AG04450 (cell line): ENCODE data around the gene SMC1B. TPM values are rescaled to one million over a fixed set of nuclear protein-coding genes. Genes with fewer than 3 reads are reported as not detected.
A peak's percentile ranks its signal among the peaks of the same experiment; 100 is the strongest.
"Not testable (repeated sequence)": the region's sequence is repeated elsewhere in the genome, so short reads cannot be mapped to it uniquely, and the experiment has no call there.

ENCODE experiments used
- CTCF ChIA-PET: fragments of 300-600, 350-600 bp; formaldehyde crosslinking; extraction: SDS; loops from one replicate; lab custom pipeline; 2022; ENCODE audit warnings: antibody characterized with exemption, inconsistent platforms; lab: Charles Lee
- POLR2A ChIA-PET: fragments of 350-600 bp; formaldehyde crosslinking; extraction: SDS; loops from one replicate; lab custom pipeline; 2021; ENCODE audit warnings: antibody characterized with exemption, inconsistent platforms; lab: Yijun Ruan, JAX
- DNase-seq: peaks from one replicate; pipeline ENCODE4 v3.0.0-alpha.2; 2011; ENCODE audit warnings: low read depth, low spot score
- H3K27ac ChIP-seq: one replicate; pipeline ENCODE4 v1.5.1; 2012; ENCODE audit warnings: low read depth, low read length, control low read depth
- H3K27me3 ChIP-seq: one replicate; pipeline ENCODE4 v1.6.0; 2012; ENCODE audit warnings: low read length; ENCODE audit not compliant: control insufficient read depth, insufficient read depth
- H3K4me3 ChIP-seq: 2 replicates; pipeline ENCODE4 v1.5.1; 2011; ENCODE audit warnings: mild to moderate bottlenecking, low read depth, low read length, control low read depth
- H3K9me3 ChIP-seq: 2 replicates; pipeline ENCODE4 v1.5.1; 2012; ENCODE audit warnings: low read length; ENCODE audit not compliant: control insufficient read depth, insufficient read depth
- polyA plus RNA-seq: library from polyadenylated mRNA; depleted of rRNA; stranded (reverse); fragments of >200 nt; gene quantifications from 2 replicates; pipeline ENCODE4 v1.2.3, GENCODE V29; 2011
- TF ChIP-seq, protein P1 (sequence below): IDR thresholded peaks from 2 replicates; pipeline ENCODE4 v1.5.1; 2011; ENCODE audit warnings: low read depth, low read length, control low read depth, inconsistent platforms

The SMC1B gene
- polyA plus RNA-seq, 1 experiment: not detected

DNA sequence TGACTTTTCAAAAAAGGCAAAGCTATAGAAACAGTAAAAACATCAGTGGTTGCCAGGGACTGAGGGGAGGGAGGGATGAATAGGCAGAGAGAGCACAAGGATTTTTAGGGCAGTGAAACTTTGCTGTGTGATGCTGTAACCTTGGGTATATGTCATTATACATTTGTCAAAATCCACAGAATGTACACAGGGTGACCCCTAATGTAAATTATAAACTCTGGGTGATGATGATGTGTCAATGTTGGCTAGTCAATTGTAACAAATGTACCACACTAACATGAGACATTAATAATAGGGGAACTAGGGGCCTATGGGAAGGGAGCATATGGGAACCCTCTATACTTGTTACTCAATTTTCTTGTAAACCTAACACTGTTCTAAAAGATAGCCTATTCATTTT lies 24.9 kb upstream of the SMC1B start:
- H3K27ac ChIP-seq: peak overlapping the region; percentile 22
- H3K9me3 ChIP-seq: no peaks in the 10 kb centered on the region
- H3K27me3 ChIP-seq: no peaks in the 10 kb centered on the region
- ChIA-PET POLR2A (interaction anchor here (0.6 to 1.6 kb wide), 4 partner anchors 59 to 167 kb away, joined by 3 to 8 read pairs (median 6); no protein-coding TSS in a partner anchor), CTCF (interaction anchor here (0.7 to 1.7 kb wide), 5 partner anchors 25 to 170 kb away, joined by 3 to 13 read pairs (median 4); partner anchors contain the start of genes RIBC2 and SMC1B)
- TF ChIP-seq, protein P1, sequence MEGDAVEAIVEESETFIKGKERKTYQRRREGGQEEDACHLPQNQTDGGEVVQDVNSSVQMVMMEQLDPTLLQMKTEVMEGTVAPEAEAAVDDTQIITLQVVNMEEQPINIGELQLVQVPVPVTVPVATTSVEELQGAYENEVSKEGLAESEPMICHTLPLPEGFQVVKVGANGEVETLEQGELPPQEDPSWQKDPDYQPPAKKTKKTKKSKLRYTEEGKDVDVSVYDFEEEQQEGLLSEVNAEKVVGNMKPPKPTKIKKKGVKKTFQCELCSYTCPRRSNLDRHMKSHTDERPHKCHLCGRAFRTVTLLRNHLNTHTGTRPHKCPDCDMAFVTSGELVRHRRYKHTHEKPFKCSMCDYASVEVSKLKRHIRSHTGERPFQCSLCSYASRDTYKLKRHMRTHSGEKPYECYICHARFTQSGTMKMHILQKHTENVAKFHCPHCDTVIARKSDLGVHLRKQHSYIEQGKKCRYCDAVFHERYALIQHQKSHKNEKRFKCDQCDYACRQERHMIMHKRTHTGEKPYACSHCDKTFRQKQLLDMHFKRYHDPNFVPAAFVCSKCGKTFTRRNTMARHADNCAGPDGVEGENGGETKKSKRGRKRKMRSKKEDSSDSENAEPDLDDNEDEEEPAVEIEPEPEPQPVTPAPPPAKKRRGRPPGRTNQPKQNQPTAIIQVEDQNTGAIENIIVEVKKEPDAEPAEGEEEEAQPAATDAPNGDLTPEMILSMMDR: no peak
- H3K4me3 ChIP-seq: no peak overlapping the region
- DNase-seq: peak; percentile 65

DNA sequence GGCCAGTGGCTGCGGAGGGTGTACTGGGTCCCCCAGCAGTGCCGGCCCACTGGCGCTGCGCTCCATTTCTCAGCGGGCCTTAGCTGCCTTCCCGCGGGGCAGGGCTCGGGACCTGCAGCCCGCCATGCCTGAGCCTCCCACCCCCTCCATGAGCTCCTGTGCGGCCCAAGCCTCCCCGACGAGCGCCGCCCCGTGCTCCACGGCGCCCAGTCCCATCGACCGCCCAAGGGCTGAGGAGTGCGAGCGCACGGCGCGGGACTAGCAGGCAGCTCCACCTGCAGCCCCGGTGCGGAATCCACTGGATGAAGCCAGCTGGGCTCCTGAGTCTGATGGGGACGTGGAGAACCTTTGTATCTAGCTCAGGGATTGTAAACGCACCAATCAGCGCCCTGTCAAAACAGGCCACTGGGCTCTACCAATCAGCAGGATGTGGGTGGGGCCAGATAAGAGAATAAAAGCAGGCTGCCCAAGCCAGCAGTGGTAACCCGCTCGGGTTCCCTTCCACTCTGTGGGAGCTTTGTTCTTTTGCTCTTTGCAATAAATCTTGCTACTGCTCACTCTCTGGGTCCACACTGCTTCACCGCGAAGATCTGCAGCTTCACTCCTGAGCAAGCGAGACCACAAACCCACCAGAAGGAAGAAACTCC lies 23.6 kb upstream of the SMC1B start:
- H3K9me3 ChIP-seq, DNase-seq, POLR2A ChIA-PET, H3K27ac ChIP-seq, H3K4me3 ChIP-seq, H3K27me3 ChIP-seq: not testable (repeated sequence)
- CTCF ChIA-PET: interaction anchor here (0.6 to 1.7 kb wide), 6 partner anchors 24 to 168 kb away, joined by 3 to 13 read pairs (median 4); partner anchors contain the start of genes RIBC2 and SMC1B

DNA sequence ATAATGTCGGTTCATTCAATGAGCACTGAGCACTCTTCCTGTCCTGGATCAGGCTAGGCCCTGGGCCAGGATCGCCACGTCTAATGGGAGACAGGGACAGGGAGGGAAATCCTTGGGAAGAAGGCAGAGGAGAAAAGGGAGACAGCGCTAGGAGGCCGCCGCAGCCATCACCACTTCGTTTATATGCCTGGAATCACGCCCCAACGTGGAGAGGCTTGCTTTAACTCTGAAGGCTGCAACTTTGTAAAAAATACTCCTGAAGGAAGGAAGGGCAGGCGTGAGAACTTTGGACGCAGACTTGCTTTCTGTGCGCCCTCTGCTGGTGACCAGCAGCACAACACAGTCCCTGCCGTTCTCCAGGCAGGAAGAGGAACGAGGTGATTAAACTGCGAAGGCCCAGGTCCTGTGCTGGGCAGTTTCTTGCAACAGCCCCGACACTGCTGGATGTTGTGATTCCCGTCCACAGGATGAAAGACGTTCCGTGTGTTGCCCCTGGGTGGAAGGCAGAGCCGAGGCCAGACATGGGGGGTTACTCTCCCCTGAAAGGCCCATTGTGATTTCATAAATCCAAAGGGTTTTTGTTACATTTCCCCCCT lies 22.2 kb upstream of the SMC1B start:
- H3K9me3 ChIP-seq: no peaks in the 10 kb centered on the region
- H3K27ac ChIP-seq: peak overlapping the region; percentile 11
- peak; percentile 84 for DNase-seq
- ChIA-PET POLR2A (no interaction called here), CTCF (interaction anchor here (0.6 to 0.8 kb wide), 3 partner anchors 95 to 149 kb away, joined by 3 to 4 read pairs (median 3); no protein-coding TSS in a partner anchor)
- TF ChIP-seq, protein P1: peak; percentile 95
- no peak overlapping the region for H3K4me3 ChIP-seq
- H3K27me3 ChIP-seq: peaks cover 6% of the 10 kb centered on the region

DNA sequence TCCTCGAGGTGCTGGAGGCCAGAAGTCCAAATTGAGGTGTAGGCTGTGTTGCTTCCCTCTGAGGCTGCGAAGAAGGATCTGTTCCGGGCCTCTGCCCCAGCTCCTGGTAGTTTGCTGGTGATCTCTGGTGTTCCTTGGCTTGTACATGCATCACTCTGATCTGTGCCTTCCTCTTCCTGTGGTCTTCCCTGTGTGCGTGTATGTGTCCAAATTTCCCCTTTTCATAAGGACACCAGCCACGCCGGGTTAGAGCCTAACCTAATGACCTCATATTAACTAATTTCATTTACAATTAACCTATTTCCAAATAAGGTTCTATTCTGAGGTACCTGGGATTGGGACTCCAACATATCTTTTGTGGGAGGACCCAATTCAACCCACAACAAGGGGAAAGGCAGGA lies 21.6 kb upstream of the SMC1B start:
- CTCF ChIA-PET: no interaction called here
- Histone ChIP-seq H3K27ac (no peak overlapping the region), H3K27me3 (peaks cover 8% of the 10 kb centered on the region), H3K9me3 (no peaks in the 10 kb centered on the region), H3K4me3 (no peak overlapping the region)
- TF ChIP-seq, protein P1: no peak
- POLR2A ChIA-PET: no interaction called here
- no peak for DNase-seq

DNA sequence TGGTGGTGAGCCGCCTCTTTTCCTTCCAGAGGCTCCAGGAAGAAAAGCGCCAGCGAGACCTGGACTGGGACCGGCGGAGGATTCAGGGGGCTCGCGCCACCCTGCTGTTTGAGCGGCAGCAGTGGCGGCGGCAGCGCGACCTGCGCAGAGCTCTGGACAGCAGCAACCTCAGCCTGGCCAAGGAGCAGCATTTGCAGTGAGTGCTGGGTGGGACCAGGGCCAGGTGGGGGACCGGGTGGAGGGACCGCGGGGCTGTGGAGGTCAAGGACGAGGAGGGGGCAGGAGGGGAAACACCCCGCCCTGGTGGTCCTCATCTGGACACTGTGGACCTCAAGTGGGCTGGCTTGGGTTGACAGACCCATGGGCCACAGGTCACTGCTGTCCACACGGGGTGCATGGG lies 17.5 kb upstream of the SMC1B start:
- no peak for DNase-seq
- ChIA-PET POLR2A (no interaction called here), CTCF (interaction anchor here (1.0 kb wide), 1 partner anchor 123 kb away, joined by 3 read pairs; no protein-coding TSS in a partner anchor)
- Histone ChIP-seq H3K27me3 (peaks cover 18% of the 10 kb centered on the region), H3K9me3 (peaks cover 5% of the 10 kb centered on the region), H3K4me3 (no peak overlapping the region), H3K27ac (no peak overlapping the region)
- TF ChIP-seq, protein P1: no peak
